GM19468 (cell line): ENCODE data around the gene PLXNB3.

ENCODE experiments used
- ATAC-seq: cut with Tn5 transposase; IDR thresholded peaks from one replicate; pipeline ENCODE4 v1.9.1; 2021; ENCODE audit warnings: mild to moderate bottlenecking, moderate library complexity, moderate number of reproducible peaks; ENCODE audit not compliant: unreplicated experiment; ENCODE audit errors: extremely low read depth

PLXNB3 gene

DNA sequence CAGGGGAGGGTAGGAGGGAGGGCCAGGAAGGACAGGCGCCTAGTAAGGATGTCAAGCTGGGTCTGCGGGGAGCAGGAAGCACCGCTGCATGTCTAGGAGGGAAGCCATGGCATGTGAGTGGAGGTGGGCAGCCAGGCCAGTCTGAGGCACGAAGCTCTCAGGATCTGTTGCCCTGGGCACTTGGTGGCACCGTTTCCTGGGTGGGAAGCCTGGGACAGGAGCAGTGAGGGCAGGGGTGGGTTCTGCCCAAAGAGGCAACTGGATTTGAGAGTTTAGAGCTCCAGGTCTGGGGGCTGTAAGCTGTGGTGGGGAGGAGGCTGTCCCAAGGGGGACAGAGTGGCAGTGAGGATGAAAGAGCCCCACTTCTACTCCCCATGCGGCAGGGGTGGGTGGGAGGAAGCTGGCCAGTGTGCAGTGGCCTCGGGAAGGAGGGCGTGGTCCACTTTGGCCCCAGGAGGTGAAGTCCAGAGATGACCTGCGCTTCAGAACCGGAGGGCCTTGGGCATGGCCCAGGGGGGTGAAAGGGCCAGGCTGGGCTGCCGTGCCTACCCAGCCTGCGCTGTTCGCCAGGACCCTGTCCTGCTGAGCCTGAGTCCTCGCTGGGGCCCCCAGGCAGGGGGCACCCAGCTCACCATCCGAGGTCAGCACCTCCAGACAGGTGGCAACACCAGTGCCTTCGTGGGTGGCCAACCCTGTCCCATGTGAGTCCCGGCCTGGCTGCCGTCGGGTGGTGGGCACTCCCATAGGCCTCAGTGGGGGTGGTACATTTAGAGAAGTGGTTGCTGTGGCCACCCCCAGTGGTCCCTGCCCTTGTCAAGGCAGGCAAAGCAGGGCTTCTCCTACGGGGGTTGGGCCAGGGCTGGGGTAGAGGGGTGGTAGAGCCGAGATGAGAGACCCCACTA, 8.5 kb downstream of the PLXNB3 start:
- ATAC-seq = no peak

GRCh38 chrX:153773218-153773611, 9.2 kb downstream of the PLXNB3 start:
- no peak for ATAC-seq

DNA sequence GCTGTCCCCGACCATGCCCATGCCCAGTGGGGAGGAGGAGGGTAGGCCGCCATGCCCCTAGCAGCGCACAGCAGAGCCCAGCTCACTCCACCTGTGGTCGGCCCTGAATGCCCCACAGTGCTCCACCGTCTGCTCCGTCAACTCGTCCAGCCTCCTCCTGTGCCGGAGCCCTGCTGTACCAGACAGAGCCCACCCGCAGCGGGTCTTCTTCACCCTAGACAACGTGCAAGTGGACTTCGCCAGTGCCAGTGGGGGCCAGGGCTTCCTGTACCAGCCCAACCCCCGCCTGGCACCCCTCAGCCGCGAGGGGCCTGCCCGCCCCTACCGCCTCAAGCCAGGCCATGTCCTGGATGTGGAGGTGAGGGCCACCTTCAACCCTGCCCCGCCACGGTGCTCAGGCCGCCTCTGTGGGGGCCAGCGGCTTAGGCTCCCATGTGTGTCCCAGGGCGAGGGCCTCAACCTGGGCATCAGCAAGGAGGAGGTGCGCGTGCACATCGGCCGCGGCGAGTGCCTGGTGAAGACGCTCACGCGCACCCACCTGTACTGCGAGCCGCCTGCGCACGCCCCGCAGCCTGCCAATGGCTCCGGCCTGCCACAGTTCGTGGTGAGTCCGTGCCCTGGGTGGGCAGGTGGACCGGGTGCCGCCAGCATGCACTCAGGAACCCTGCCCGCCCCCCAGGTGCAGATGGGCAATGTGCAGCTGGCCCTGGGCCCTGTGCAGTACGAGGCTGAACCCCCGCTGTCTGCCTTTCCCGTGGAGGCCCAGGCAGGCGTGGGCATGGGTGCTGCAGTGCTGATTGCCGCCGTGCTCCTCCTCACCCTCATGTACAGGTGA, 9.9 kb downstream of the PLXNB3 start:
- no peak for ATAC-seq

DNA sequence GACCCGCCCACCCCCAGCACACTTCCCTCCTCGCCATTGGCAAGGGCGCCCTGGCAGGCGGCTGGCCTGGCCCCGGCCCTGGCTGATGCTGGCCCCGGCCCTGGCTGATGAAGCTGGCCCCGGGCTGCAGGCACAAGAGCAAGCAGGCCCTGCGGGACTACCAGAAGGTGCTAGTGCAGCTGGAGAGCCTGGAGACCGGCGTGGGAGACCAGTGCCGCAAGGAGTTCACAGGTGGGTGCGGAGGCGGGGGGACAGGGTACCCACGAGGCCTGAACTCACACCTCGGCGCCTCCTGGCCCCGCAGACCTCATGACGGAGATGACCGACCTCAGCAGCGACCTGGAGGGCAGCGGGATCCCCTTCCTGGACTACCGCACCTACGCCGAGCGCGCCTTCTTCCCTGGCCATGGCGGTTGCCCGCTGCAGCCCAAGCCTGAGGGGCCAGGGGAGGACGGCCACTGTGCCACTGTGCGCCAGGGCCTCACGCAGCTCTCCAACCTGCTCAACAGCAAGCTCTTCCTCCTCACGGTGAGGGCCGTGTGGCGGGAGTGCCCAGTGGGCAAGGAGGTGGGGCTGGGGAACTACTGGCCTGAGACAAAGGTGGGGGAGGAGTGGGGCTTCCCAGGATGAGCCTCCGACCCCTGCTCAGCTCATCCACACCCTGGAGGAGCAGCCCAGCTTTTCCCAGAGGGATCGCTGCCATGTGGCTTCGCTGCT, 10.7 kb downstream of the PLXNB3 start:
- ATAC-seq = no peak

- no peak for ATAC-seq
Measured at GRCh38 chrX:153775293-153776119, 11.5 kb downstream of the PLXNB3 start.

- ATAC-seq = no peak
Measured at GRCh38 chrX:153776120-153776599, 12.1 kb downstream of the PLXNB3 start.

- ATAC-seq = no peak
Measured at GRCh38 chrX:153776611-153777045, 12.6 kb downstream of the PLXNB3 start.

DNA sequence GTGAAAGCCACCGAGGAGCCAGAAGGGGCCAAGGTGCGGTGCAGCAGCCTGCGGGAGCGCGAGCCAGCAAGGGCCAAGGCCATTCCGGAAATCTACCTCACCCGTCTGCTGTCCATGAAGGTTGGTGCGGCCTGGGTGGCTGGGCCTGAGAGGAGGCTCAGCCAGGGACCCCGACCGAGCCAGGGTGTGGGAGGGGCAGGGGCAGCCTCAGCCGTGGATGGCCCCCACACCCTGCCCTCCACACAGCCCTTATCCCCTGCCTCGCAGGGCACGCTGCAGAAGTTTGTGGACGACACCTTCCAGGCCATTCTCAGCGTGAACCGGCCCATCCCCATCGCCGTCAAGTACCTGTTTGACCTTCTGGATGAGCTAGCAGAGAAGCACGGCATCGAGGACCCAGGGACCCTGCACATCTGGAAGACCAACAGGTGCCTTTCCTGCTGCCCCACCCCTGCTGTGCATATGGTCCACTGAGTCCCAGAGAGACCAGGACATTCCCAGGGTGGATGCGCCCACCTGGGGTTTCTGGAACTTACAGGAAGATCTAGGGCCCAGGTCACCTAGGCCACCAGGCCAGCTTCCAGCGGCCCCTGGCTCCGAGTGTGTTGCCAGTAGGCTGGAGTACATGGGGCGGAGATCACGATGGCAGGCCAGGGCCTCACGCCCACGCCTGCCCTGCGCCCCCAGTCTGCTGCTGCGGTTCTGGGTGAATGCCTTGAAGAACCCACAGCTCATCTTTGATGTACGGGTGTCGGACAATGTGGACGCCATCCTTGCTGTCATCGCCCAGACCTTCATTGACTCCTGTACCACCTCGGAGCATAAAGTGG, 13.4 kb downstream of the PLXNB3 start:
- no peak for ATAC-seq

GRCh38 chrX:153778181-153778580, 14.1 kb downstream of the PLXNB3 start:
- ATAC-seq = no peak

- ATAC-seq = no peak
Measured at GRCh38 chrX:153778684-153779101, 14.6 kb downstream of the PLXNB3 start.

DNA sequence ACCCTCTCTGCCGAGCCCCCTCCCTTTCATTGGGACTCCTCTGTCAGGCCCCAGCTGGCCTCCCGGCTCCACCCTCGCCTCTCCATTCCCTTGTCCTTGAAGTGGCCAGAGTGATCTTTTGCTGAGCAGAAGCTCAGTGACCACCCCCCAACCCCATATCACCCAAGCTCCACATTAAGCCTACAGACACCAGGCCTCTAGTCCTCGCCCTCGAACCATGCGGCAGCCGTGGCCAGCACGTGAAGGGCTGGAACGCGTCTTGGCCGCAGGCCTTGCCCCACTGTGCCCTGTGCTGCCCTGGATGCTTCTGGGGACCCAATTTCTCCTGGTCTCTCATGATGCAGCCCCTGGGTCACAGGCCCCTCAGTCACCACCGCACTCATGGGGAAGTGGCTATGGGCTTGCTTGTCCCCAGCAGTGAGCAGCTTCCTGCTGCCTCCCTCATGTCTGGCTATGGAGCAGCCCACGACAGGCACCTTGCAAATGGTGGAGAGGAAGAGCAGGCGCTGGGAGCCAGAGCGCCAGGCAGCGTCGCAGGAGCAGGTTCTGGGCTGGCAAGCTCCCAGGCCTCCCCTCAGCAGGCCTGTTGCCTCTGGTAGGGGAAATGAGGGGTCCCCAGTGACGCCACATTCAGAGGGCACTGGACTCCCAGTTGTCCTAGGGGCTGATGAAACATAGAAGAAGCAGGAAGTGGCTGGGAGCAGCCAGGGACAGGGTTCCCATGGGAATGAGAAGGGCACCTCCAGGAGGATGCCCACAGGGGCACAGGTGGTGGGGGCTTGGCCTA, 16.0 kb downstream of the PLXNB3 start:
- ATAC-seq = no peak

GRCh38 chrX:153780678-153781427, 16.8 kb downstream of the PLXNB3 start, which contains the start of gene SRPK3:
TSS of gene SRPK3 (plus strand) at chrX:153781041. CDS start at chrX:153781087, 46 bp downstream.
- ATAC-seq = no peak

GRCh38 chrX:153781428-153782047, 17.5 kb downstream of the PLXNB3 start:
- ATAC-seq = no peak

DNA sequence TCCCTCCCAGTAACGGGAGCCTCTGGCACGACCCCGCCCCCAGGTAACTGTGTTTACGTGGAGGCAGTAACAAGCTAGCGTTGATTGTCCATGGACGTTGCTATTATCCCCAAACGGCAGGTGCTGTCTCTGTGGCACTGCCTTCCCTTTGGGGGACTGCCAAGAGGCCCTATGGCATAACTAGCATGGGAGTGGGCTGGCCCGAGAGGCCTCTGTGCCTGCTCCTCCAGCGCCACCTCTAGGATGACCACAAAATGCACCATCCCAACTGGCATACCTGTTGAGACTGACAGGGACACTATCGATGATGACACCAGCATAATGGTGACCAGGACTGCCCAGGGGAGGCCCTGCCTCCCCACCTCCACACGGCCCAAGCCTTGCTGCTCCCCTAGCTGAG, 18.3 kb downstream of the PLXNB3 start:
- no peak for ATAC-seq

DNA sequence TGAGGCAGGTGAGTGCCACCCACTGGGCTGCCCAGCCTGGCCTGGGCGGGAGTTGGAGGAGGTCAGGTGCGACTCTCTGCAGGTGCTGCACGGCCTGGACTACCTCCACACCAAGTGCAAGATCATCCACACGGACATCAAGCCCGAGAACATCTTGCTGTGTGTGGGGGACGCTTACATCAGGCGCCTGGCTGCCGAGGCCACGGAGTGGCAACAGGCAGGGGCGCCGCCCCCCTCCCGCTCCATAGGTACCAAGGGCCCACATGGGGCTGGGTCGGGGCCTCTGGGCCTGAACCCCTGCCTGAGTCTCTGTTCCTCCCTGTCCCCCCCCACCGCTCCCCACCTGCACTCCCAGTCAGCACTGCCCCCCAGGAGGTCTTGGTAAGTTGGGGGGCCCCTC, 18.8 kb downstream of the PLXNB3 start:
- no peak for ATAC-seq

- ATAC-seq = no peak
Measured at GRCh38 chrX:153783378-153784013, 19.4 kb downstream of the PLXNB3 start.
